GM19239 (cell line): ENCODE measurements around the gene FAM227A.

Experiments used
- DNase-seq: peaks from one replicate; pipeline ENCODE4 v3.0.0; 2011; ENCODE audit warnings: low spot score; ENCODE audit not compliant: insufficient read length
- FAIRE-seq: peaks from 2 replicates; lab custom pipeline; 2011; peaks lifted over from hg19 to GRCh38; lab: Jason Lieb, UNC

FAM227A gene

DNA sequence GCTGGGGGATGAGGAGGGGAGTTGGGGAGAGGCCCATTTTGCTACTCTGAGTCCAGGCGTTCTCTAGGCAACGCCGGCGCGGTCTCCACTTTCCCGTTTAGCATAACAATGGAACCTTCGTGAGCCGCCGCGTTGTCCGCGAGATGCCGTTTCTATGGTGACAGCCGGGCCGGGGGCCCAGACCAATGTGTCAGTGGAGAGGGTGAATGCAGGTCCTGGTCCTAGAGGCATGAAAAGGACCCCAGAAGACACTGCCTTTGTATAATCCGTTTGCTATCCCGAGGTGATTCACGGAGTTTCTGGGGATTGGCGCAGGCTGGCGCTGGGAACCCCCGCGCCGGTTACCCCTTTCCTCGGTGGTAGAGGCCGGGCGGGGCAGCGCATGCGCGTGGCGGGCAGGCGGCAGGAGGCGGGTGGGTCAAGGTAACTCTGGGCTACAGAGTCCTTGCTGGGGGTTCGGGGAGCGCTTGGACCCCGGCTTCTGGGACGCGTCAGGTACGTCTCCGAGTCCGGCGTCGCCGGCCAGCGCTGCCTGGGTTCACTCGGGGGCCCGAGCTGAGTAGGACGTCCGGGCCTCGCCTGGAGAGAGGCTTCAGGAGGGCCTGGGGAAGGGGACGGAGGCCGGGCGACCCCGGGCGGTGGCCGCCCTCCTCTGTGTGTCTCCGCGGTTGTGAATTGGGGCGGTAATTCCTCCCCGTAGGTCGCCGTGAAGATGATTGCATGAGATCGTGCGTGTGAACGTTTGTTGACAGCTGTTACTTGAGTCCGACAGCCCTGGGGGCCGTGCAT is at the start of gene FAM227A, which contains the start of gene CBY1:
Gene FAM227A (minus strand): TSS at position 137 of the 789 bp plus-strand sequence. CDS start 6,224 bp downstream, outside the sequence.
Gene CBY1 (plus strand): TSS at position 383 of the 789 bp plus-strand sequence. CDS start 11,417 bp downstream, outside the sequence.
- DNase-seq (peak; percentile 96), FAIRE-seq (peak; percentile 86)

DNA sequence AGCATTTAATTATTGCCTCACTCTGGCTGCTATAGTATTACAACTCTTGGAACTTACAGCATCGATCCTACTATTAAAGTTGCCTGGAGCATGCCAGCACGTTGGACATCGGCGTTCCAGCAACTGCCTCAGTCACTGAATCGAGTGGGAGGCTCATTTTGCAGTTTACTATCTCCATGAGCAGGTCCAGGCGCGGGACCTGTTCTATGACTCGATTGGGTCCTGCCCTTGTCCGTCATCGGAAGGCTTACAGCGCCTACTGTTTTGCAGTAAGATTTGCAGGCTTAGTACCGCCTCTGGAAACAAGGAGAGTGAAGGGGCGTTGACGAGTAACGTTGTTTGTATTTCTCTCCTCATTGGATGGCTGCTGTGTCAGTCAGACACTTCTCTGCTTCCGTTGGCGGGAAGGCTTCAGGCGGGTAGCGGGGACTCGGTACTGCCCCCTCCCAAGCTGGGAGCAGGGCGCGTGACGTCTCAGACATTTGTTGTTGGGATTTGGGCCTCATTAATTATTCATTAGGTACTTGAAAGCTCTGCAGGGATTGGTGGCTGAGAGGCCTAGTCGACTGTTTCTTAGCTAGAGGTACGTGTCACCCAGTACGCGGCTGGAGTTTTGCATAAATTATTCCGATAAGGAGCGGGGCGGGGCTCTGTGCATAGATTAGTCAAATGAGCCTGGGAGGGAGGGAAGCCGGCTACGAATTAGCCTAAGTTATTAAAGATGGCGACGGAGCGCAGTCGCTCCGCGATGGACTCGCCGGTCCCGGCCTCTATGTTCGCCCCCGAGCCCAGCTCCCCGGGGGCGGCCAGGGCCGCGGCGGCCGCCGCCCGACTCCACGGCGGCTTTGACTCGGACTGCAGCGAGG is 49.3 kb upstream of the FAM227A start, which contains the start of gene GTPBP1:
Gene GTPBP1 (plus strand): TSS at position 710 of the 866 bp plus-strand sequence. CDS start 12 bp downstream, at position 722.
- DNase-seq (peak; percentile 88), FAIRE-seq (peak; percentile 99)

DNA sequence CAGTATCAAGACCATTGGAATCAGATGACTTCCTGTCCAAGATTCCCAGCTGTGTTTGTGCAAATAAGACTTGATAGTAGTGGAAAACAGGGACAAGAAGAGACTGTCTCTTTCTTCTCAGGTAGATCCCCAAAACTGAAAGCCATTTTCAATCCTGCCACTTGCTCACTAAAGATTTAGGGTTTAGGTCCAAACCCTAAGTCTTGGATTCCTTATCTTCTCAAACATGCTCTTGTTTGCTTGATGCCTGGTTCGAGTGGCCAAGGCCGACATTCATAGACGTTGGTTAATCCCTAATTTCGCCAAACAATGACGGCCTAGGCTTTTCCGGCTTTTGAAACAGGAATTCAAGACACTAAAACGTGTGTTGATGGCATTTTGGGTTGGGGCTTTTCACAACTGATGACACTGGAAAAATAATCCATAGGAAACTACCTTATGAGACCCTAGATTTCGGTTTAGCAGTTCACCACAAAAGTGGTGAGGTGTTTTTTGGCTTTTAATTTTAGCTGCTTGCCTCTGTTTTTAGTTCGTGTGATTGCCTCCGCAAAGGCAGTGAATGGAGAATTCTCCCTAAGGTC is 48.6 kb upstream of the FAM227A start:
- DNase-seq (no peak), FAIRE-seq (peak; percentile 11)

DNA sequence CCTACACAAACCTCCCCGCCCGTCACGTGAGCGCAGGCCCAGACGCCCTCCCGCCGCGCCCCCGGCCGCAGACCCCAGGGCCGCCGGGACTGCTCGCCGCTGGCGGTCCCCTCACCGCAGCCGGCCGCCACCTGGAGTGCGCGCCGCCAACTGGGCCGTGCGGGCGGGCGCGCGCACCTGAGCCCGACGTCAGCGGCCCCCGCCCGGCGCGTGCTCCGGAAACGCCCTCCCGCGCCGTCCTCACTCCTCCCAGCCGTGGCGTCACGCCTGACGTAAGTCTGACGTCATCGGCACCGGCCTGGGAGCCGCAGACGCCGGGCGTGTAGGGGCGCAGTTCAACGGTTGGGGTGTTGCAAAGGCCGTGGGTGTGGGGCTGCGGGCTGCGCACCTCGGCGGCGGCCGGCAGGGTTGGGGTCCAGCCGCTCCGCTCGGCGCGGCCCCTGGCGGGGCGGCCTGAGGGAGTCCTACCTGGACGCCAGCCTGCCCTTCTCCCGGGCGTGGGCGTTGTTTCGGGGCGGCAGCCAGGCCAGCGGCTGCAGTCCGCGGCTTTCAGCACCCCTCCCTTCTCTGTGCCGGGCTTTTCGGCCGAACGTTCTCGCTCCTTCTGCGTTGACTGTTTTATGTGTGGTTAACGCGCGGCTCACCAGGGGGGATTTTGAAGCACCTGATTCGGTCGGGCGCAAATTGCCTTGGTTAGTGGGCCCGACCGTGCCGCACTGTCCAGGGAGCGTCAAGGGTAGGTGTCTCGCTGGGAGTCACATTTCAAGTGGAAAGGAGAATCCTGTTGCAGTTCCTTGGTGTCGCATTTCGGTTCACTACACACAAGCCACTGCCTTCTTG is 44.8 kb upstream of the FAM227A start, which contains the start of gene JOSD1:
Gene JOSD1 (minus strand): TSS at position 155 of the 840 bp plus-strand sequence. CDS start 956 bp downstream, outside the sequence.
- FAIRE-seq (peak; percentile 87), DNase-seq (peak; percentile 83)

DNA sequence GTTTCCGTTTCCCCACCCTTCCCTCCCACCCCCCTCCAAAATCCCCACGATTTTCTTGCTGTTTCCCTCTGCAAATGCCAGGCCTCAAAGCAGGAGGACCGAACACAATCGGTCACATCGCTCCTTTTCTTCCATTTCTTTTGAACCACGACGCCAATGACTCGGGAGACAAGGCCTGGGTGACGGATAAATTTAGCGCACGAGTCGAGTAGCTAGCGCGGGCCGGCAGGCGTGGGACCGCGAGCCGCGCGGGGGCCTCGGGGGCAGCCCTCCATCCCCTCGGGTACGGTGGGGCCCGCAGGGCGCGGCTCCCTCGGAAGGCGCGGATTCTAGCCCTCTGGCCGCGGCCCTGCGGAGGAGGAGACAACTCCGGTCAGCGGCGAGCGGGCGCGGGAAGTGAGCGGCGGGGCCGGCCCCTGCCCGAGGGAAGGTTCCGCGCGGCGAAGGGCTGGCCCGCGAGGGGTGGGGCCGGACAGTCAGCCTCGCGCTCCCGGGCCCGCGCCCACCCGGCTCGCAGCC is 44.1 kb upstream of the FAM227A start:
- no peak for DNase-seq
- no peak for FAIRE-seq

DNA sequence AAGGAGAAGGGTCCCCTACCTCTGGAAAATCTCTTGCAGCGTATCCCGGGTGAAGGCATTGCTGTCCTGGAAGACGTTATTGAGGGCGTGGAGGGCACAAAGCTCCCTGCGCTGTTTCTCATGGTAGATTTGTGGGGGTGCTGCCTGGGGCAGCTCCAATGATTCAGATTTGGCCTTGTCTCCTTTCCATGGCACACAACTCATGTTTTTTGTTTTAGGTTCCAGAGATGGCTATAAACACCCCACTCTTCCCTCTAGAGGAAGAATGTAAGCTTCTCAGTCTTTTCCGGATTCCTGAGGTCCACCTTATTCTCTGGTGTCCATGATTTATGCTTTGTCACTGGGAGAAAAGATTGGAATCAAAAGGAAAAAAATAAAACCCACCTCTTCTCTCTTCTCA is 43.6 kb upstream of the FAM227A start:
- DNase-seq (no peak), FAIRE-seq (no peak)

DNA sequence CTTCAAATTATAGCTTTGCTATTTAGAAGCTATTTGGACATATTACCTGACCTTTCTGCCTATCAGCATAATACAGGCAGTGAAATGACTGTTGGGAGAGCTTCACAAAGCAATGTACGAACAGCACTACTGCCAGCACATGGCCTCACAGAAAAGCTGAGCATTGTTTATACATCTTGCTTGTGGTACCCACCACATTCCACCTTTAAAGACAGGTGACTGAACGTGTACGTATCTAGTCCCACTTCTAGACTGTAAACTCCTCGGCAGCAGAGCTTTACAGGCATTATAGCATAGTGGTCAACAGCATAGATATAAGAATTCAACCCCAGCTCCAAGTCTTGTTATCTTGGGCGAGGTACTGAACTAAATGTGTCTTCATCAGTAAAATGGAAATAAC is 43.0 kb upstream of the FAM227A start:
- no peak for DNase-seq
- no peak for FAIRE-seq

DNA sequence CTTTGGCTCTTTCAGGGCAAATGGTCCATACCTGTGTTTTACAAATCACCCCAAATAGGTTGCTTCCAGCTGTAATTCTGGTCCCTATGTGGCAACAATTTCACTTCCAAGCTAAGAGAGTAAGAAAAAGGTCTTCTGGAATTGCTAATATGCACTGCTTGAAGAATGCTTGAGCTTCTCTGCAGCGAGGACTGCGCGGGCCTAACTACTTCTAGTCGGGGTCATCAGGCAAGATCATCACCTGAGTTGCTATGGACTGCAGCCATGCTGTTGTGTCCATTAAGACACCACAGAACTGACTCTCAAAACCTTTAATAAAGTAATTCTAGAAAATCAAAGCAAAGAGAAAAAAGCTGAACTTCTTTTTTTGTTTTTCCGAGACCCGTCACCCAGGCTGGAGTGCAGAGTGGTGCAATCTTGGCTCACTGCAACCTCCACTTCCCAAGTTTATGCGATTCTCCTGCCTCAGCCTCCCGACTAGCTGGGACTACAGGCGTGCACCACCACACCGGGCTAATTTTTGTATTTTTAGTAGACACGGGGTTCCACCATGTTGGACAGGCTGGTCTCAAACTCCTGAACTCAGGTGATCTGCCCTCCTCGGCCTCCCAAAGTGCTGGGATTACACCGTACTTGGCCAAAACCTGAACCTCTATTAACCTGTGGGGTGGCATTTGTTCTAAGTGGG is 42.4 kb upstream of the FAM227A start:
- FAIRE-seq: no peak
- no peak for DNase-seq

DNA sequence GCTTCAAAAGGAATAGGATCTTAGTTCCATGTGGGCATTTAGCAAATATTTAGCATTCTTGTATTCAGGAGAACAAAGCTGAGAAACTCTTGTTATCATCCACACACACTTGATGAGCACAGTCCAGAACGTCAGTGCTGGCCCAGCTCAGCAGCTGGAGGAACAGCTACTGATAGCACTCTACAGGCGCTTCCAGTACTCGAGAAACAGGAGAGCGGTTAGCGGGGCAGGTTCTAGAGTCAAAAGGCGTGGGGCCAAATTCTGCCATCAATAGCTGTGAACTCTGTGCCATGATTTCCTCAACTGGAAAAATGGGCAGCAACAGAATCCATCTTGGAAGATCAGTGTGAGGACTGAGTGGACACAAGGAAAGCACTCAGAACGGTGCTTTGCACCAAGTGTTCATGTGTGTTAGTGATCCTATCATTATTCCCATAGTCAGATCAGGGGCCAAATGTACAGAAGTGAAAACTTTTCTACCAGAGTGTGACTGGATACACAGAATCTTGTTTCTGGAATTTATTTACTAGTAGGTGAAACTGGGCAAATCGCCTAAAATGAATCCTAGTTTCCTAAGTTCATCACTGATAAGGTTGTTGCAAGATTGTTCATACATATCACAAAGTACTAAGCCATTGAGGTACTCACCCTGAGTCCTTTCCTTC is 41.4 kb upstream of the FAM227A start:
- DNase-seq (no peak), FAIRE-seq (no peak)

DNA sequence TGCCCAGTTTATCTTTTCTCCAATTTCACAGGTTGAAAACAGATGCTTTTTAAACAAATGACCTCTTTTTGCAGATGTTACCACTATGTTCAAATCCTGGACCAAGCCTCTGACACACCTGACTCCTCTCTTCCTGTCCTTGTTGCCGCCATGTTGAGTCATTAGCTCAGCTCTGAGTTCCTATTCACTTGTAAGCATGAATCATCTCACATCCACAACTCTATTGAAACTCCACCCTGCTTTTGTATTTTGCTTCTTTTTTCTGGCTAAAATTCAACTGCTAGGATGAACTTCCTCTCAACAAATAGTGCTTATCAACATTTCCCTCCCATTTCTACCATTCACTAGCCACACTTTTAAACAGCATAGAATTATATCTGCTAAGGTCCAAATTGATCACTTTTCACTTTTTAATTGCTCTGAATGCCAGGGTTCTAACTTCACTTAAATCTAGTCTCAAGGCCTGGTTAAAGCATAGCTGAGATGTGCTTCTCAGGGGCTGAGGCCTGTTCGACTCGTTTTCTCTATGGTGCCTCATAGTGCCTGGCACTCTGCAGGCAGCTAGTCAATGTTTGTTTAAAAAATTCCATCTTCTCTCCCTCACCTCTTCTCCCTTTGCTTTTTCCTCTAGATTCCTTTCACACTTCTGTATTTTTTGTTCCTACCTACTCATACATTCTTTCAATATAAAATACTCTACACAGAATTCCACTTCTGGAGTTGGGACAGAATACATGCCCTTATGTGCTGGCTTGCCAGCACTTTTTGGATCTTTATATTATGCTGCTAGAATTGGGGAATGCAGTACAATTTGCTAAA is 40.6 kb upstream of the FAM227A start:
- FAIRE-seq (peak; percentile 4), DNase-seq (no peak)

DNA sequence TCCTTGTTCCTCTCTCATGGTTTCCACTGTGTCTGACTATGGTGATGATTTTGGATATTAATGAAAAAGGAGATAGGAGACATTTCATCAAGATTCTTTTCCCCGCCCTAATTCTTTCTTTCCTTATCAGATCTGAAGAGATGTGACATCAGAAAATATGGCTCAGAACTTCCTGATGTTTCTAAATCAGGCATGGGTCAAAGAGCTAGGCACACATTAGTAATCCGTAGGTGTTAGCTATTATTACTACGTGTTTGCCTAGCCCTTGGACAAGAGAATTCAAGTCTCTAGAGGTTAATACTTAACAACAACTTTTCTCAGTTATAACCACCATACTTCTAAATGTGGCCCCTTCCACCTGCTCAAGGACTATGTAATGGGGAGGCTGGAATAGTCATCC is 38.7 kb upstream of the FAM227A start:
- no peak for DNase-seq
- FAIRE-seq: no peak

DNA sequence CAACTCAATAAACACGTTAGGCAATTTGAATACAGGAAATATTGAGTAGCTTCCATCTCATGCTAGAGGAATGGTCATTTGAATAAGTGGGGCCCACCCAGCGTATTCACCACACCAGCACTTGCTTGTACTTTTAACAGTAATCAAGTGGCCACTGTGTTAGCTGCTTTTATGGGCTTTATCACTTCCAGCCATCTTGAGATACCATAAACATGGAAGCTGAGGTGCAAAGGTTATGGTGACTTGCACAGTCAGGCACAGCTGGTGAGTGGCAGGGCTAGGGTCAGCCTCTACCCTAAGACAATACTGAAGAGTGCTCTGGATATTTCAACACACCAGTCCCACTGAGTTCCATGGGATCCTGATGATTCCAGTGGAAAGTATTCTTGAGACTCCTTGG is 37.9 kb upstream of the FAM227A start:
- FAIRE-seq (no peak), DNase-seq (no peak)

DNA sequence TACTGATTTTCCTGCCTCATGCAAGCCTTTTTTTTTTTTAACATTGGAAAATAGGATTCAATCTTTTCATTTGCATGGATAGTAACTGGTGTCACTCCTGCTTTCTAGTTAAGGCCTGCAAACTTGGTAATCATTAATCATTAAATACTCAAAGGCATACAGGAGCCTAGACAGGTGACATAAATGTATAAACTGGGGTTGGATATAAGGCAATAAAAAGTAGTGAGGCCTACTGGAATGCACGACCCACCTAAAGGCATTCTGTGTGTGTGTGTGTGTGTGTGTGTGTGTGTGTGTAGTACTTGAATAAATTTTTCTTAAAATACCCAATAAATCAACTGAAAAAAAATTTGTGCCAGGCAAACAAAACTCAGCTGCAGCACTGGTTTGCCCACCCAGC is 33.5 kb upstream of the FAM227A start:
- DNase-seq (no peak), FAIRE-seq (no peak)

DNA sequence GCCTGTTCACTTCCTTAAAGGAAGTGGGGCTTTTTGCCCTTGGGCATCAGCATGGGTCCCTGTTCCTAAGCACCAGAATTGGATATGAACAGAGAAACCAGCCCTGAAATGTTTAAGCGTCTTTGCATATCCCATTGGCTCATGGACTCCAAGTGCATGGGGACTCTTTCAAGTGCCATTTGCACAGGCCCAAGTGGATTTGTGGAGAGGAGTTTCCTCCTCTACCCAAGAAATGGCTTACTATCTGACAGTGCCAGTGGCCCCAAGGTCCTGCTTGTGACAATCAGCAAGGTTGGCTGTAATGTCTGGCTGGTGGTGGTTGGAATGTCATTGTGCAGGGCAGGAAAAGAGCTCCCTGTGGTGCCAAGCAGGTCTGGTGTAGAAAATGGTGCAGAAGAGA is 29.6 kb upstream of the FAM227A start:
- DNase-seq (no peak), FAIRE-seq (no peak)

DNA sequence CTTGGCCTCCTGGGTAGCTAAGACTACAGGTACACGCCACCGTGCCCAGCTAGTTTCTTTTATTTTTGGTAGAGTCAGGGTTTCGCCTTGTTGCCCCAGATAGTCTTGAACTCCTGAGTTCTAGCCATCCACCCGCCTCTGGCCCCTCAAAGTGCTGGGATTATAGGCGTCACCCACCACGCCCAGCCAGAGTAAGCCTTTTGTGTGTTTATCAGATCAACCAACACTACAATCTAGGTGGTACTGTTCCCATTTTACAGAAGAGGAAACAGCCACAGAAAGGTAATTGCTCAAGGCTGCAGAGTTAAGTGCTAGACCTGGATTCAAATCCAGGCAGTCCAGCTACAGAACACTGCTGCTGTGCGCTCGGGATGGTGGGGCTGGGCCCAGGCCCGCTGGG is 28.7 kb upstream of the FAM227A start:
- DNase-seq (no peak), FAIRE-seq (no peak)

DNA sequence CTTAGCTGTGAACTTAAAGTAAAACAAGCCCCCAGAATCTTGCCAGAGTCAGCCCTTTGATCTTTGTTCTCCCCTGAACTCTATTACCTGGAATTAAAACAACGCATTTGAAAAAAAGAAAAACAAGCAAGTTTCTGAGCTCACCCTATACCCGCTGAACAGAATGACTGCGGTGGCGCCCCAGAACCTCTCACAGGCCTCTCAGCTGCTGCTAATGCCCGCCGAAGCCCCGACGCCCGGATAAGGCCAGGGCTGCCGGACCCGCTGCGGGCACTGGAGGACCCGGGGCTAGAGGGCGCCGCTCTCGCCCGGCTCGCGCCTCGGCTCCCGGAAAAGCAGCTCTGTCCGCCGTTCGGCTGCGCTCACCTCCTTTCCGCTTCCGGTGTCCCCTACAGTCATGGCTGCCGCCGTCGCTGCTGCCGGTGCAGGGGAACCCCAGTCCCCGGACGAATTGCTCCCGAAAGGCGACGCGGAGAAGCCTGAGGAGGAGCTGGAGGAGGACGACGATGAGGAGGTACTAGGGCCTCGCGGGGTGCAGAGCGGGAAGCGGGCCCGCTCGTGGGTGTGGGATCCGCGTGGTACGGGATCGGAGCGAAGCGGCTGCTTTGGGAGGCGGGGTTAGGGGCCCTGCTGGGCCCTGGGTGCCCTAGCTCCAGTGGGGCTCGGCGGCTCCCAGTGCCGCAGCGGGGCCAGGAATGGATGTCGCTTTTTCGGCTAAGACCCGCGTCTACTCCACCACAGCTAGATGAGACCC is 25.6 kb upstream of the FAM227A start, which contains the start of gene TOMM22:
Gene TOMM22 (plus strand): TSS at position 376 of the 754 bp plus-strand sequence. CDS start 22 bp downstream, at position 398.
- peak; percentile 99 for DNase-seq
- peak; percentile 93 for FAIRE-seq

DNA sequence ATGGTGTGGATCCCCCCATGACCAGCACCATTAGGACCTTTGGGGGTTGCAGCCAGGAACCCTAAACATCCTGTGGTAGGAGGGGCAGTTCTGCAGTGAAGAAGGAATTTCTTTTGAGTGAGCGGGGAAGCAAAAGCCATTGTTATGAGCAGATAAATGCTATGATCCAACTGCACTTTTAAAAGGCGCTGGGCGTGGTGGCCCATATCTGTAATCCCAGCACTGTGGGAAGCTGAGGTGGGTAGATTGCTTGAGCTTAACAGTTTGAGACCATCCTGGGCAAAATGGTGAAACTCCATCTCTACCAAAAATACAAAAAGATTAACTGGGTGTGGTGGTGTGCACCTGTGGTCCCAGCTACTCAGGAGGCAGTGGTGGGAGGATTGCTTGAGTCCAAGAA is 19.6 kb upstream of the FAM227A start:
- no peak for FAIRE-seq
- no peak for DNase-seq
